B cell (primary cell): ENCODE results near the gene SESTD1. TPM values are rescaled to one million over a fixed set of nuclear protein-coding genes. Genes with fewer than 3 reads are reported as not detected.

Experiments used
- ATAC-seq: fragments of 200-7000 bp; cut with Tn5 transposase; one replicate; pipeline ENCODE4 v1.10.0; 2021; ENCODE audit warnings: low read depth, mild to moderate bottlenecking, moderate number of reproducible peaks, moderate library complexity
- CTCF ChIA-PET: fragments of 350-600 bp; sonication (Branson Sonifier 250); formaldehyde crosslinking; loops from one replicate; lab custom pipeline; 2021; ENCODE audit warnings: antibody characterized with exemption, inconsistent platforms; lab: Charles Lee
- POLR2A ChIA-PET: fragments of 350-600 bp; sonication (Branson Sonifier 250); formaldehyde crosslinking; loops from one replicate; lab custom pipeline; 2021; ENCODE audit warnings: antibody characterized with exemption; lab: Charles Lee
- DNase-seq: peaks from one replicate; pipeline ENCODE4 v3.0.0; 2013
- H2AFZ ChIP-seq: 2 replicates; pipeline ENCODE4 v1.6.1; 2012; ENCODE audit warnings: mild to moderate bottlenecking, low read depth, low read length; ENCODE audit not compliant: insufficient read depth, poor library complexity, severe bottlenecking
- H3K27ac ChIP-seq, 2 donors: 1 replicate in 1 of 2; 2 replicates in 1 of 2; pipeline ENCODE4 v1.5.1; 2012 to 2013; ENCODE audit warnings: low read length in 2 of 2, mild to moderate bottlenecking in 2 of 2, moderate library complexity in 1 of 2
- H3K27me3 ChIP-seq, 4 experiments: fragments of 200-600 bp in 1 of 4; sonication (generic) in 1 of 4; replicated peaks in 1 of 4; 1 replicate in 2 of 4; 2 replicates in 2 of 4; pipeline versions ENCODE4 v1.6.1 to v1.7.0; 2013 to 2016; ENCODE audit warnings: low read length in 3 of 4, mild to moderate bottlenecking in 2 of 4, mixed read lengths in 1 of 4, moderate library complexity in 1 of 4; ENCODE audit not compliant: insufficient read depth in 4 of 4, control insufficient read depth in 3 of 4; ENCODE audit errors: control extremely low read depth in 1 of 4
- H3K36me3 ChIP-seq, 2 experiments: replicated peaks in 1 of 2; 1 replicate in 1 of 2; 2 replicates in 1 of 2; pipeline versions ENCODE4 v1.6.1 to v1.7.1; 2013; ENCODE audit warnings: low read length in 1 of 2; ENCODE audit not compliant: insufficient read depth in 2 of 2, control insufficient read depth in 1 of 2; ENCODE audit errors: control extremely low read depth in 1 of 2, extremely low read depth in 1 of 2
- H3K4me1 ChIP-seq, 2 donors: fragments of 200-600 bp in 1 of 2; sonication (generic) in 1 of 2; 1 replicate in 1 of 2; 2 replicates in 1 of 2; pipeline versions ENCODE4 v1.5.1 to v1.6.1; 2013 to 2017; ENCODE audit warnings: low read length in 2 of 2; ENCODE audit not compliant: control insufficient read depth in 2 of 2, insufficient read depth in 2 of 2
- H3K4me2 ChIP-seq: replicated peaks from 2 replicates; pipeline ENCODE3; 2012; ENCODE audit warnings: mild to moderate bottlenecking, low read depth, low read length; ENCODE audit not compliant: poor library complexity, severe bottlenecking
- H3K4me3 ChIP-seq, 5 experiments: fragments of 200-600 bp in 1 of 5; sonication (generic) in 1 of 5; 1 replicate in 3 of 5; 2 replicates in 2 of 5; pipeline versions ENCODE4 v1.5.1 to v1.7.0; 2011 to 2016; ENCODE audit warnings: low read length in 4 of 5, mild to moderate bottlenecking in 4 of 5, low read depth in 2 of 5, control low read depth in 1 of 5, moderate library complexity in 1 of 5; ENCODE audit not compliant: insufficient read depth in 1 of 5; ENCODE audit errors: control extremely low read depth in 1 of 5, extremely low read depth in 1 of 5
- H3K79me2 ChIP-seq: fragments of 200-600 bp; sonication (generic); one replicate; pipeline ENCODE4 v1.6.0; 2016; ENCODE audit warnings: low read length; ENCODE audit not compliant: control insufficient read depth, insufficient read depth
- H3K9ac ChIP-seq: fragments of 200-600 bp; sonication (generic); 2 replicates; pipeline ENCODE4 v1.6.1; 2017; ENCODE audit warnings: mild to moderate bottlenecking, low read length, moderate library complexity
- H3K9me3 ChIP-seq, 3 donors: one replicate each; pipeline versions ENCODE4 v1.6.1 to v1.7.1; 2013; ENCODE audit warnings: low read length in 2 of 3; ENCODE audit not compliant: control insufficient read depth in 2 of 3, insufficient read depth in 1 of 3; ENCODE audit errors: control extremely low read depth in 1 of 3
- H4K20me1 ChIP-seq: 2 replicates; pipeline ENCODE4 v1.6.0; 2012; ENCODE audit warnings: mild to moderate bottlenecking, low read length; ENCODE audit not compliant: insufficient read depth, control insufficient read depth, poor library complexity, severe bottlenecking
- H3K27ac Mint-ChIP-seq: one replicate; pipeline ENCODE4 v1.8.0; 2021; ENCODE audit warnings: mixed read lengths
- H3K27me3 Mint-ChIP-seq: one replicate; pipeline ENCODE4 v1.8.0; 2021; ENCODE audit warnings: mixed read lengths
- H3K4me1 Mint-ChIP-seq: one replicate; pipeline ENCODE4 v1.8.0; 2021; ENCODE audit warnings: mixed read lengths
- H3K4me3 Mint-ChIP-seq: one replicate; pipeline ENCODE4 v1.8.0; 2021; ENCODE audit warnings: mixed read lengths
- H3K9me3 Mint-ChIP-seq: one replicate; pipeline ENCODE4 v1.8.0; 2022; ENCODE audit warnings: mixed read lengths; ENCODE audit not compliant: insufficient read depth
- EZH2 ChIP-seq: IDR thresholded peaks from 2 replicates; pipeline ENCODE4 v1.6.1; 2012; ENCODE audit warnings: borderline replicate concordance, low read depth, mild to moderate bottlenecking, moderate library complexity, low read length; ENCODE audit not compliant: insufficient read depth, poor library complexity, severe bottlenecking
- WGBS: methylation state at CpG from one replicate; pipeline ENCODE4 v1.1.5; 2013; ENCODE audit warnings: missing lambda C conversion rate; ENCODE audit not compliant: insufficient coverage; 5-methylcytosine and 5-hydroxymethylcytosine counted together
- intact Hi-C: fragments of 100-400 bp; cut with micrococcal nuclease; formaldehyde crosslinking; loops from one replicate; pipeline ENCODE4 v1.10.0; 2022
- polyA plus RNA-seq: library from polyadenylated mRNA; depleted of rRNA; stranded (reverse); fragments of >200 nt; gene quantifications from 2 replicates; pipeline ENCODE4 v1.2.3, GENCODE V29; 2012
- total RNA-seq, 2 donors: library from RNA; stranded (reverse); fragments of 120-200 nt in 1 of 2; gene quantifications; 1 replicate in 1 of 2; 2 replicates in 1 of 2; pipeline versions ENCODE4 v1.2.3 to v1.2.4, GENCODE V29; 2013 to 2022
- TF ChIP-seq, protein P1 (sequence below): fragments of 200-600 bp; IDR thresholded peaks from one replicate; pipeline ENCODE4 v1.8.0; 2022; ENCODE audit warnings: antibody characterized with exemption, mild to moderate bottlenecking

Gene SESTD1
- total and polyA plus RNA-seq, 2 donors (not counting 1 experiment from before 2014, with no cell fraction given) = 52.0 to 66.1 TPM

DNA sequence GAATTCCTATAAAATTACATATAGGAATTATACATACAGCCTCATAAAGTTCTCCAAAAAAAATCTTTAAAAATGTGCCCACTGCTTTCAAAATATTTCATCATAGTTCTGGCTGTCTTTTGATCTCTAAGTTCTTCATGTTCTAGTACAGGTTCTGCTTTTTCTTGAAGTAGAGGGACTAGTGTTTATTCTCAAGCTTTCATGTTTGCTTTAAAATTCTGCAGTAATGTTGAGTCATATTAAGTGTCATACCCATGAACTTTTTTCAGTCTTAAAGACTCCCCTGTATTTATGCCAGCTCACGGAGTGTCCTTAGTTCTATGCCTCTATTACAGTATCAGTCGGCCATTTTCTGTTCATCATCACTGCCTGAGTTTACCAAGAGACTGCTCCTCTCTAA is 159.9 kb downstream of the SESTD1 start:
- 100% methylated on average over 1 of the region's 2 CpGs for WGBS
- no peaks in the 10 kb centered on the region for H3K27me3 Mint-ChIP-seq
- H3K4me3 Mint-ChIP-seq = no peak overlapping the region
- Histone ChIP-seq H3K27me3 (no peaks in the 10 kb centered on the region), H3K36me3 (peaks cover 6 to 18% of the 10 kb centered on the region in 2 experiments), H3K9me3 (peaks cover 0 to 1% (median 0%) of the 10 kb centered on the region in 3 donors), H3K9ac (no peak overlapping the region), H4K20me1 (no peaks in the 10 kb centered on the region), H2AFZ (no peak overlapping the region), H3K4me3 (no peak overlapping the region), H3K79me2 (no peaks in the 10 kb centered on the region), H3K27ac (no peak overlapping the region), H3K4me2 (no peak overlapping the region), H3K4me1 (no peaks in the 10 kb centered on the region)
- ChIA-PET CTCF (interaction anchor here (1.9 kb wide), 1 partner anchor 25 kb away, joined by 14 read pairs; no protein-coding TSS in a partner anchor), POLR2A (interaction anchor here (0.5 kb wide), 1 partner anchor 33 kb away, joined by 5 read pairs; no protein-coding TSS in a partner anchor)
- no peak for TF ChIP-seq EZH2
- TF ChIP-seq, protein P1, sequence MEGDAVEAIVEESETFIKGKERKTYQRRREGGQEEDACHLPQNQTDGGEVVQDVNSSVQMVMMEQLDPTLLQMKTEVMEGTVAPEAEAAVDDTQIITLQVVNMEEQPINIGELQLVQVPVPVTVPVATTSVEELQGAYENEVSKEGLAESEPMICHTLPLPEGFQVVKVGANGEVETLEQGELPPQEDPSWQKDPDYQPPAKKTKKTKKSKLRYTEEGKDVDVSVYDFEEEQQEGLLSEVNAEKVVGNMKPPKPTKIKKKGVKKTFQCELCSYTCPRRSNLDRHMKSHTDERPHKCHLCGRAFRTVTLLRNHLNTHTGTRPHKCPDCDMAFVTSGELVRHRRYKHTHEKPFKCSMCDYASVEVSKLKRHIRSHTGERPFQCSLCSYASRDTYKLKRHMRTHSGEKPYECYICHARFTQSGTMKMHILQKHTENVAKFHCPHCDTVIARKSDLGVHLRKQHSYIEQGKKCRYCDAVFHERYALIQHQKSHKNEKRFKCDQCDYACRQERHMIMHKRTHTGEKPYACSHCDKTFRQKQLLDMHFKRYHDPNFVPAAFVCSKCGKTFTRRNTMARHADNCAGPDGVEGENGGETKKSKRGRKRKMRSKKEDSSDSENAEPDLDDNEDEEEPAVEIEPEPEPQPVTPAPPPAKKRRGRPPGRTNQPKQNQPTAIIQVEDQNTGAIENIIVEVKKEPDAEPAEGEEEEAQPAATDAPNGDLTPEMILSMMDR = no peak
- peaks cover 14% of the 10 kb centered on the region for H3K4me1 Mint-ChIP-seq
- DNase-seq = no peak
- ATAC-seq = no peak
- peak overlapping the region; percentile 28 for H3K27ac Mint-ChIP-seq
- intact Hi-C loops = no loop called here
- no peaks in the 10 kb centered on the region for H3K9me3 Mint-ChIP-seq

DNA sequence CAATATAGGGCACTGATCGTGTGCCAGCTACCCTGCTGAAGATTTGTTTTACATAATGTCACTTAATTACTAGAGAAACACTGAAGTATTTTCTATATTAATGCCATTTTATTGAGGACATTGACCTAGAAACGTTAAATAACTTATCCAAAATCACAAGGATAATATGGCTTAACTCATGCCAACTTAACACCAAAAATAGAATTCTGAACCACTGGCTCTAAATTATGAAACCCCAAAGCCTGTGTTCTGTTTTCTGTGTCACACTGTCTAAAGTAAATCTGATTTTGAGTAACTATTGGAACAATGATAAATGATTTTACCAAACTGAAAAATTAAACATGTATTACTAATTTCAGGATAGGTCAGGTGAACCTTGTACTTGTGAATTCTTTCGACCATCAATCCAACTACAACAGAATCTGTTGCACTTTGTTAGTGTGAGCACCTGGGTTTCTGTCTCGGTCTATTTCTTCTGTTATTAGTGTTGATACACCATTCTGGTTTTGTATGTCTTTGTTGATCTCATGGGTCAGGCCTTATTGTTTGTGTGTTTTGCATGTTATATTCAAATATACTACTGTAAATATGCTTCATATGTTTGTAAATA is 166.4 kb downstream of the SESTD1 start:
- Mint-ChIP-seq H3K9me3 (no peaks in the 10 kb centered on the region), H3K27ac (no peak overlapping the region), H3K27me3 (no peaks in the 10 kb centered on the region), H3K4me1 (peaks cover 41% of the 10 kb centered on the region), H3K4me3 (no peak overlapping the region)
- no peak overlapping the region for H2AFZ ChIP-seq
- peaks cover 0 to 2% (median 1%) of the 10 kb centered on the region in 3 donors for H3K9me3 ChIP-seq
- POLR2A ChIA-PET = no interaction called here
- no peak for ATAC-seq
- DNase-seq = no peak
- H3K4me2 ChIP-seq = no peak overlapping the region
- H3K36me3 ChIP-seq = no peaks in the 10 kb centered on the region
- no peaks in the 10 kb centered on the region for H3K79me2 ChIP-seq
- H3K27me3 ChIP-seq = no peaks in the 10 kb centered on the region
- intact Hi-C loops = loop anchor here (5.0 kb wide), 1 partner anchor 51 kb away; no protein-coding TSS in a partner anchor
- no peak overlapping the region for H3K9ac ChIP-seq
- CTCF ChIA-PET = interaction anchor here (1.1 kb wide), 1 partner anchor 54 kb away, joined by 7 read pairs; no protein-coding TSS in a partner anchor
- TF ChIP-seq, protein P1 = no peak
- no peak for TF ChIP-seq EZH2
- peaks cover 25 to 28% of the 10 kb centered on the region in 2 donors for H3K4me1 ChIP-seq
- no peak overlapping the region for H3K27ac ChIP-seq
- WGBS = no CpG with 5 or more reads among the region's 4 CpGs
- no peak overlapping the region for H3K4me3 ChIP-seq
- H4K20me1 ChIP-seq = no peaks in the 10 kb centered on the region
